Pancreas (tissue), 10 donors: ENCODE results near the gene HIVEP3. TPM values are rescaled to one million over a fixed set of nuclear protein-coding genes. Genes with fewer than 3 reads are reported as not detected.
A peak's percentile ranks its signal among the peaks of the same experiment; 100 is the strongest.

Experiments used
- ATAC-seq, 4 donors: fragments of 200-7000 bp; cut with Tn5 transposase; one replicate each; pipeline versions ENCODE4 v1.8.0 to v1.9.1; 2020; ENCODE audit warnings: mild to moderate bottlenecking in 4 of 4, moderate library complexity in 4 of 4
- DNase-seq, 6 donors: peaks; one replicate each; pipeline ENCODE4 v3.0.0-alpha.2; 2020
- FAIRE-seq: peaks from 2 replicates; lab custom pipeline; 2012; peaks lifted over from hg19 to GRCh38; lab: Jason Lieb, UNC
- H3K27ac ChIP-seq, 4 donors: fragments of 200-600 bp; sonication (generic); 1 replicate in 3 of 4; 2 replicates in 1 of 4; pipeline versions ENCODE4 v1.5.0 to v1.8.0; 2020
- H3K27me3 ChIP-seq, 4 donors: fragments of 200-600 bp; one replicate each; pipeline ENCODE4 v1.8.0; 2021
- H3K36me3 ChIP-seq, 3 donors: fragments of 200-600 bp; sonication (generic) in 1 of 3; one replicate each; pipeline versions ENCODE4 v1.5.0 to v1.8.0; 2020 to 2021
- H3K4me1 ChIP-seq, 3 donors: fragments of 200-600 bp; one replicate each; pipeline ENCODE4 v1.8.0; 2021
- H3K4me3 ChIP-seq, 4 donors: fragments of 200-600 bp; sonication (generic) in 2 of 4; one replicate each; pipeline versions ENCODE4 v1.5.0 to v1.8.0; 2020 to 2021
- H3K9me3 ChIP-seq, 4 donors: fragments of 200-600 bp; one replicate each; pipeline ENCODE4 v1.8.0; 2021
- WGBS, 2 donors: extraction: QIAGEN DNeasy Blood & Tissue Kit; methylation state at CpG; one replicate each; pipeline ENCODE4 v1.1.7; 2013; 5-methylcytosine and 5-hydroxymethylcytosine counted together
- intact Hi-C, 3 donors: fragments of 100-400 bp; cut with DNase I; formaldehyde crosslinking; loops; one replicate each; pipeline versions ENCODE4 v1.11.1 to v1.14.2; 2022
- polyA plus RNA-seq, 2 donors: library from polyadenylated mRNA; stranded (reverse); fragments of 200-250 nt; gene quantifications; one replicate each; pipeline ENCODE4 v1.2.3, GENCODE V29; 2013
- total RNA-seq, 6 donors: library from RNA; stranded (reverse); fragmentation: NEBNext Ultra II Directional in 4 of 6; extraction: Animal tissue kit (Norgen Biotek cat#: 25700) in 4 of 6; gene quantifications; one replicate each; pipeline versions ENCODE4 v1.2.1 to v1.2.4, GENCODE V29; 2021 to 2023
- TF ChIP-seq, protein P1 (sequence below), 4 donors: fragments of 200-600 bp; sonication (generic) in 3 of 4; IDR thresholded peaks; one replicate each; pipeline versions ENCODE4 v1.5.0 to v1.8.0; 2021; ENCODE audit warnings: antibody characterized with exemption in 4 of 4
- donor health status: healthy with polysubstance abuse.
- donor health status: DM: no; HTN: no; CAD: no; lungs with moderate emphysema.
- donor health status: DM: no; HTN: no; CAD: no.
- donor health status: control.
- donor health status: control.
- donor health status: Bipolar disorder and iron deficiency.
- donor health status: DM: yes; HTN: yes; CAD: no.
- donor health status: DM: no; HTN: no; CAD: no.
- donor health status: DM: no; HTN: no; CAD: no.
- donor health status: DM: yes; HTN: yes; CAD: no.

HIVEP3 gene
- total and polyA plus RNA-seq, 8 donors = 2.7 to 5.0 (median 3.1) TPM

DNA sequence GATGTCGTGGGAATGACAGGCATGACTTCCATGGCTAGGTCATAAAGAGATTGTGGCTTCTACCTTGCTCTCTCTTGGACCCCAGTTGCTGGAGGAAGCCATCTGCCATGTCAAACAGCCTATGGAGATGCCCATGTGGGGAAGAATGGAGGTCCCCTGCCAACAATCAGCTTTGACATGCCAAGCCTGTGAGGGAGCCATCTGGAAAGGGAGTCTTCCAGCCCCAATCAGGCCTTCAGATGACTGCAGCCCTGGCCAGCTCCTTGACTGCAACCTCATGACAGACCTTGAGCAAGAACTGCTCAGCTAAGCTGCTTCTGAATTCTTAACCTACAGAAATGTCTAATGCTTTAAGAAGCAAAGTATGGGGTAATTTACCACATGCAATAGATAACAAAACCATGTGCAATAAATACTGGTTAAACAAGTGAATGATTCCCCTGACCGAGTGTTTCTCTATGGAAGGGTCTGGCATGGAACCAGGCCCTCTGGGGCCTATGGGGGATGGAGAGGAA is 187.1 kb downstream of the HIVEP3 start:
- Histone ChIP-seq H3K36me3 (no peaks in the 10 kb centered on the region), H3K27ac (no peak overlapping the region), H3K4me3 (no peak overlapping the region), H3K9me3 (no peaks in the 10 kb centered on the region), H3K4me1 (no peaks in the 10 kb centered on the region), H3K27me3 (no peaks in the 10 kb centered on the region)
- no peak for DNase-seq
- ATAC-seq = no peak
- FAIRE-seq = no peak
- TF ChIP-seq, protein P1, sequence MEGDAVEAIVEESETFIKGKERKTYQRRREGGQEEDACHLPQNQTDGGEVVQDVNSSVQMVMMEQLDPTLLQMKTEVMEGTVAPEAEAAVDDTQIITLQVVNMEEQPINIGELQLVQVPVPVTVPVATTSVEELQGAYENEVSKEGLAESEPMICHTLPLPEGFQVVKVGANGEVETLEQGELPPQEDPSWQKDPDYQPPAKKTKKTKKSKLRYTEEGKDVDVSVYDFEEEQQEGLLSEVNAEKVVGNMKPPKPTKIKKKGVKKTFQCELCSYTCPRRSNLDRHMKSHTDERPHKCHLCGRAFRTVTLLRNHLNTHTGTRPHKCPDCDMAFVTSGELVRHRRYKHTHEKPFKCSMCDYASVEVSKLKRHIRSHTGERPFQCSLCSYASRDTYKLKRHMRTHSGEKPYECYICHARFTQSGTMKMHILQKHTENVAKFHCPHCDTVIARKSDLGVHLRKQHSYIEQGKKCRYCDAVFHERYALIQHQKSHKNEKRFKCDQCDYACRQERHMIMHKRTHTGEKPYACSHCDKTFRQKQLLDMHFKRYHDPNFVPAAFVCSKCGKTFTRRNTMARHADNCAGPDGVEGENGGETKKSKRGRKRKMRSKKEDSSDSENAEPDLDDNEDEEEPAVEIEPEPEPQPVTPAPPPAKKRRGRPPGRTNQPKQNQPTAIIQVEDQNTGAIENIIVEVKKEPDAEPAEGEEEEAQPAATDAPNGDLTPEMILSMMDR (IDR thresholded peaks at IDR 0.05) = no peak
- intact Hi-C loops = no loop called here
- 92% methylated on average over 2 of the region's 2 CpGs for WGBS, 2 donors

DNA sequence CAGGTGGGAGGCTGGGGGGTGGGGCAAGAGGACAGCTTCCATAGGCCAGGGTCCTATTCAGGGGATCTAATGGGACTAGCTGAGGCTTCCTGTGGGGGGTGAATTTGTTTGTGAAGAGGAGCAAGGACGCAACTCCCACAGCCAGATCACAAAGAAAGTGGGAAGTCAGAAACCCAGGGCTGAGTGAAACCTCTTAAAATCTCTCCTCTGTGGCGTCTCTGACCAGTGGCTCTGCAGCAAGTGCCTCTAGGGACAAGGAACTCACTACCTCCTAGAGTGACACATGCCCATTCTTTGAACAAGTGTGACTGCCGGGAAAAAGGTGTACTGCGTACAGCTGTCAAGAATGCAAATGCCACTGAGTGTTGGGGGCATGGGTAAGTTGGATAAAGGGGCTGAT is 187.9 kb downstream of the HIVEP3 start:
- intact Hi-C loops = no loop called here
- DNase-seq = no peak
- H3K27me3 ChIP-seq = no peaks in the 10 kb centered on the region
- no peaks in the 10 kb centered on the region for H3K36me3 ChIP-seq
- no peak for ATAC-seq
- WGBS, 2 donors = 92 to 94% methylated on average over 4 of the region's 4 CpGs
- H3K4me1 ChIP-seq = no peaks in the 10 kb centered on the region
- no peak overlapping the region for H3K27ac ChIP-seq
- no peak for FAIRE-seq
- no peaks in the 10 kb centered on the region for H3K9me3 ChIP-seq
- TF ChIP-seq, protein P1 (IDR thresholded peaks at IDR 0.05) = no peak
- H3K4me3 ChIP-seq = no peak overlapping the region

GRCh38 chr1:41728403-41729202 is 190.1 kb downstream of the HIVEP3 start:
- Histone ChIP-seq H3K9me3 (no peaks in the 10 kb centered on the region), H3K4me1 (no peaks in the 10 kb centered on the region), H3K36me3 (no peaks in the 10 kb centered on the region), H3K27ac (no peak overlapping the region), H3K4me3 (no peak overlapping the region), H3K27me3 (no peaks in the 10 kb centered on the region)
- WGBS, 2 donors = 77 to 80% methylated on average over 12 of the region's 12 CpGs
- TF ChIP-seq, protein P1 (IDR thresholded peaks at IDR 0.05) = no peak
- peak in 2 of 4 donors; percentile 30 to 57 for ATAC-seq
- FAIRE-seq = no peak
- DNase-seq = no peak
- intact Hi-C loops = no loop called here

- Histone ChIP-seq H3K4me1 (no peaks in the 10 kb centered on the region), H3K36me3 (no peaks in the 10 kb centered on the region), H3K27me3 (no peaks in the 10 kb centered on the region), H3K4me3 (no peak overlapping the region), H3K9me3 (no peaks in the 10 kb centered on the region), H3K27ac (no peak overlapping the region)
- TF ChIP-seq, protein P1 (IDR thresholded peaks at IDR 0.05) = no peak
- 94 to 96% methylated on average over 4 of the region's 4 CpGs for WGBS, 2 donors
- DNase-seq = no peak
- no peak for FAIRE-seq
- intact Hi-C loops = no loop called here
- ATAC-seq = no peak
These were observed 191.0 kb downstream of the HIVEP3 start for GRCh38 chr1:41727749-41728115.
